GM12878 (cell line): Measurements from ENCODE around the gene HERC4. TPM values are rescaled to one million over a fixed set of nuclear protein-coding genes. Genes with fewer than 3 reads are reported as not detected.

Source experiments
- ATAC-seq: fragments of 200-7000 bp; cut with Tn5 transposase; 3 replicates; pipeline ENCODE4 v1.9.1; 2020; ENCODE audit warnings: mild to moderate bottlenecking, moderate library complexity
- BruUV-seq: library from RNA; stranded (reverse); fragments of 400-500 nt; replicated peaks from 2 replicates; lab custom pipeline; 2021; lab: Mats Ljungman, UMichigan
- CTCF ChIA-PET: fragments of 300-600 bp; sonication (Branson Sonifier 250); formaldehyde crosslinking; extraction: SDS; loops from one replicate; lab custom pipeline; 2021; ENCODE audit warnings: inconsistent platforms; lab: Yijun Ruan, JAX
- POLR2A ChIA-PET: fragments of 350-600 bp; formaldehyde crosslinking; extraction: SDS; loops from one replicate; lab custom pipeline; 2021; ENCODE audit warnings: inconsistent platforms; lab: Charles Lee
- RAD21 ChIA-PET: fragments of 300-600 bp; sonication (Branson Sonifier 250); formaldehyde crosslinking; loops from one replicate; lab custom pipeline; 2023; ENCODE audit warnings: antibody characterized with exemption; ENCODE audit not compliant: unreplicated experiment; lab: Charles Lee
- SMC1A ChIA-PET: fragments of 300-600 bp; sonication (Branson Sonifier 250); formaldehyde crosslinking; loops from one replicate; lab custom pipeline; 2023; ENCODE audit not compliant: unreplicated experiment, uncharacterized antibody; lab: Charles Lee
- DNase-seq: peaks from one replicate; pipeline ENCODE4 v3.0.0-alpha.2; 2011; ENCODE audit warnings: low read depth, low spot score
- FAIRE-seq: peaks from 3 replicates; lab custom pipeline; 2011; peaks lifted over from hg19 to GRCh38; lab: Jason Lieb, UNC
- H2AFZ ChIP-seq: 2 replicates; pipeline ENCODE4 v1.6.0; 2011; ENCODE audit warnings: low read depth, low read length, control low read depth; ENCODE audit not compliant: control insufficient read depth
- H3K27ac ChIP-seq: 2 replicates; pipeline ENCODE4 v1.5.1; 2011; ENCODE audit warnings: control low read depth; ENCODE audit not compliant: control insufficient read depth, insufficient read depth
- H3K27me3 ChIP-seq, 2 experiments: replicated peaks in 1 of 2; 2 replicates each; pipeline versions ENCODE4 v1.6.0 to v1.6.1; 2011; ENCODE audit warnings: low read length in 1 of 2; ENCODE audit not compliant: control insufficient read depth in 2 of 2, insufficient read depth in 2 of 2
- H3K36me3 ChIP-seq, 2 experiments: 2 replicates each; pipeline ENCODE4 v1.5.1; 2011; ENCODE audit warnings: low read length in 1 of 2; ENCODE audit not compliant: control insufficient read depth in 2 of 2, insufficient read depth in 2 of 2
- H3K4me1 ChIP-seq: 2 replicates; pipeline ENCODE4 v1.6.1; 2011; ENCODE audit warnings: mild to moderate bottlenecking, low read length, moderate library complexity, mixed read lengths; ENCODE audit not compliant: control insufficient read depth, insufficient read depth
- H3K4me2 ChIP-seq: 2 replicates; pipeline ENCODE4 v1.6.0; 2011; ENCODE audit warnings: control low read depth; ENCODE audit not compliant: control insufficient read depth, insufficient read depth
- H3K4me3 ChIP-seq: fragments of 200-600 bp; sonication (generic); 2 replicates; pipeline ENCODE4 v1.5.1; 2016
- H3K79me2 ChIP-seq: 2 replicates; pipeline ENCODE4 v1.6.0; 2011; ENCODE audit warnings: low read length; ENCODE audit not compliant: control insufficient read depth, insufficient read depth
- H3K9ac ChIP-seq: 2 replicates; pipeline ENCODE4 v1.8.0; 2011; ENCODE audit warnings: low read length, control low read depth, mixed read lengths; ENCODE audit not compliant: control insufficient read depth, insufficient read depth
- H3K9me3 ChIP-seq: replicated peaks from 3 replicates; pipeline ENCODE4 v1.5.1; 2011; ENCODE audit warnings: mild to moderate bottlenecking, low read length; ENCODE audit not compliant: control insufficient read depth, insufficient read depth
- H4K20me1 ChIP-seq: 2 replicates; pipeline ENCODE4 v1.6.0; 2011; ENCODE audit not compliant: control insufficient read depth, insufficient read depth
- CEBPZ ChIP-seq: fragments of 150-350 bp; IDR thresholded peaks from 2 replicates; pipeline ENCODE4 v1.6.1; 2016; ENCODE audit warnings: low read depth, low read length
- ETV6 ChIP-seq, 2 experiments: fragments of 450-650 bp in 1 of 2; IDR thresholded peaks in 1 of 2; conservative IDR thresholded peaks in 1 of 2; 2 replicates each; pipeline ENCODE4 v1.6.1; 2014; ENCODE audit warnings: antibody characterized with exemption in 1 of 2, borderline replicate concordance in 1 of 2, low read depth in 1 of 2, mild to moderate bottlenecking in 1 of 2, moderate library complexity in 1 of 2
- GABPA ChIP-seq: IDR thresholded peaks from 2 replicates; pipeline ENCODE4 v1.6.1; 2014; ENCODE audit warnings: antibody characterized with exemption, low read depth, mild to moderate bottlenecking, inconsistent platforms
- MLLT1 ChIP-seq: fragments of 450-650 bp; IDR thresholded peaks from 2 replicates; pipeline ENCODE4 v1.6.1; 2016; ENCODE audit warnings: mild to moderate bottlenecking
- MTA3 ChIP-seq: IDR thresholded peaks from 2 replicates; pipeline ENCODE4 v1.6.1; 2012; ENCODE audit warnings: low read length, inconsistent platforms, borderline replicate concordance
- MYC ChIP-seq: IDR thresholded peaks from 2 replicates; pipeline ENCODE4 v1.6.1; 2011; ENCODE audit warnings: mild to moderate bottlenecking, low read length, moderate library complexity, inconsistent platforms; ENCODE audit not compliant: insufficient read depth, insufficient replicate concordance, insufficient read length, severe bottlenecking
- POLR2AphosphoS5 ChIP-seq: IDR thresholded peaks from 2 replicates; pipeline ENCODE4 v1.6.1; 2011; ENCODE audit warnings: mild to moderate bottlenecking, low read length, inconsistent platforms
- RBBP5 ChIP-seq: fragments of 200-600 bp; sonication (generic); conservative IDR thresholded peaks from 2 replicates; pipeline ENCODE4 v1.6.1; 2016
- RELB ChIP-seq: fragments of 450-650 bp; IDR thresholded peaks from 2 replicates; pipeline ENCODE4 v1.6.1; 2017; ENCODE audit warnings: low read depth, mild to moderate bottlenecking, moderate library complexity
- SREBF2 ChIP-seq: IDR thresholded peaks from 2 replicates; pipeline ENCODE4 v1.6.1; 2012; ENCODE audit warnings: mild to moderate bottlenecking, low read length
- TCF3 ChIP-seq: IDR thresholded peaks from 2 replicates; pipeline ENCODE4 v1.6.1; 2012; ENCODE audit warnings: low read depth, mild to moderate bottlenecking, low read length, borderline replicate concordance; ENCODE audit not compliant: insufficient read depth
- YY1 ChIP-seq: IDR thresholded peaks from 2 replicates; pipeline ENCODE4 v1.6.1; 2011; ENCODE audit warnings: low read depth, mild to moderate bottlenecking, low read length
- ZNF592 ChIP-seq: fragments of 450-650 bp; IDR thresholded peaks from 2 replicates; pipeline ENCODE4 v1.6.1; 2017; ENCODE audit warnings: mild to moderate bottlenecking, moderate library complexity
- ZNF622 ChIP-seq: fragments of 450-650 bp; IDR thresholded peaks from 2 replicates; pipeline ENCODE4 v1.6.1; 2017; ENCODE audit warnings: mild to moderate bottlenecking, inconsistent platforms
- WGBS: methylation state at CpG from one replicate; pipeline ENCODE4 v1.1.6; 2016; ENCODE audit warnings: low lambda C conversion rate; ENCODE audit not compliant: insufficient replicate concordance, insufficient coverage; ENCODE audit errors: missing lambda C conversion rate; 5-methylcytosine and 5-hydroxymethylcytosine counted together
- in situ Hi-C: fragments of 300-500 bp; cut with MboI; formaldehyde crosslinking; loops from 9 replicates; pipeline ENCODE4 v1.14.3; 2018; ENCODE audit warnings: mixed read lengths
- intact Hi-C: fragments of 100-400 bp; cut with micrococcal nuclease; formaldehyde crosslinking; loops from one replicate; pipeline ENCODE4 v1.14.2; 2022; ENCODE audit not compliant: unreplicated experiment
- polyA plus RNA-seq, 11 experiments: library from polyadenylated mRNA; depleted of rRNA in 4 of 11; unstranded in 6 of 11; stranded (reverse) in 5 of 11; fragments of >200 nt; fragmentation: Nextera tagmentation in 4 of 11; fragmentation: Illumina TruSeq in 1 of 11; extraction: Ambion mirVana in 4 of 11; extraction: Trizol in 1 of 11; gene quantifications; 1 replicate in 1 of 11; 2 replicates in 10 of 11; pipeline versions ENCODE4 v1.2.1 to v1.2.3, GENCODE V29; 2011 to 2016; ENCODE audit warnings: inconsistent platforms in 2 of 11, missing spikeins in 2 of 11, low read depth in 1 of 11
- total RNA-seq, 4 experiments: library from RNA; depleted of rRNA in 3 of 4; stranded (reverse); fragments of >200 nt in 3 of 4; fragmentation: Illumina TruSeq in 1 of 4; extraction: Trizol in 1 of 4; gene quantifications; 2 replicates each; pipeline versions ENCODE4 v1.2.1 to v1.2.3, GENCODE V29; 2013 to 2021

HERC4 gene
- total and polyA plus RNA-seq, 10 of the 15 experiments (the other 5 are each of a cell fraction or from before 2014, with no cell fraction given) = 9.7 to 36.8 (median 23.4) TPM

GRCh38 chr10:68108051-68108450 is 33.0 kb upstream of the HERC4 start:
- no TSS peak for BruUV-seq
- no peak for TF ChIP-seq ZNF622
- no peak for TF ChIP-seq SREBF2
- no peak for TF ChIP-seq YY1
- no peak for TF ChIP-seq CEBPZ
- no peak for TF ChIP-seq MYC
- no peak for TF ChIP-seq ETV6 (conservative IDR thresholded peaks at IDR 0.05 in 1 of 2, IDR thresholded peaks at IDR 0.05 in 1 of 2; ENCODE audit: borderline replicate concordance in 1 of 2, low read depth in 1 of 2)
- TF ChIP-seq TCF3 = no peak
- TF ChIP-seq RBBP5 = no peak
- no peak for TF ChIP-seq ZNF592
- no peak for TF ChIP-seq MLLT1
- TF ChIP-seq GABPA = no peak
- no peak for TF ChIP-seq MTA3
- no peak for TF ChIP-seq RELB
- no peak for TF ChIP-seq POLR2AphosphoS5

More at GRCh38 chr10:68108051-68108450, 33.0 kb upstream of the HERC4 start:
- Histone ChIP-seq H3K36me3 (no peaks in the 10 kb centered on the region), H2AFZ (no peak overlapping the region), H3K27ac (no peak overlapping the region), H4K20me1 (no peaks in the 10 kb centered on the region), H3K27me3 (no peaks in the 10 kb centered on the region), H3K4me1 (no peaks in the 10 kb centered on the region), H3K4me2 (no peak overlapping the region), H3K9ac (no peak overlapping the region), H3K79me2 (no peaks in the 10 kb centered on the region), H3K9me3 (no peaks in the 10 kb centered on the region), H3K4me3 (no peak overlapping the region)
- CTCF ChIA-PET = interaction anchor here (0.8 kb wide), 1 partner anchor 49 kb away, joined by 3 read pairs; no protein-coding TSS in a partner anchor
- FAIRE-seq = no peak
- intact Hi-C loops = no loop called here
- POLR2A ChIA-PET = no interaction called here
- no peak for ATAC-seq
- WGBS = 57% methylated on average over 3 of the region's 3 CpGs
- SMC1A ChIA-PET = no interaction called here
- RAD21 ChIA-PET = no interaction called here
- in situ Hi-C loops = no loop called here
- no peak for DNase-seq
